Chondrocyte (in vitro differentiated cells): ENCODE measurements around the gene PFDN4. TPM values are rescaled to one million over a fixed set of nuclear protein-coding genes. Genes with fewer than 3 reads are reported as not detected.

ENCODE experiments used
- DNase-seq: peaks from one replicate; pipeline ENCODE4 v3.0.0; 2021; ENCODE audit warnings: mixed read lengths, low spot score
- H3K27ac Mint-ChIP-seq: one replicate; pipeline ENCODE4 v1.8.0; 2021; ENCODE audit warnings: mild to moderate bottlenecking, moderate library complexity, mixed read lengths; ENCODE audit not compliant: unreplicated experiment
- H3K27me3 Mint-ChIP-seq: 2 replicates; pipeline ENCODE4 v1.8.0; 2021; ENCODE audit warnings: low read depth, mixed read lengths
- H3K36me3 Mint-ChIP-seq: 2 replicates; pipeline ENCODE4 v1.8.0; 2021; ENCODE audit warnings: low read depth, mixed read lengths
- H3K4me1 Mint-ChIP-seq: 2 replicates; pipeline ENCODE4 v1.8.0; 2021; ENCODE audit warnings: low read depth, mild to moderate bottlenecking, mixed read lengths
- H3K4me3 Mint-ChIP-seq: one replicate; pipeline ENCODE4 v1.8.0; 2021; ENCODE audit warnings: mild to moderate bottlenecking, moderate library complexity, mixed read lengths; ENCODE audit not compliant: unreplicated experiment
- H3K9me3 Mint-ChIP-seq: 2 replicates; pipeline ENCODE4 v1.8.0; 2021; ENCODE audit warnings: low read depth, mixed read lengths
- total RNA-seq: library from RNA; stranded (reverse); gene quantifications from 3 replicates; pipeline ENCODE4 v1.2.1, GENCODE V29; 2021
- TF ChIP-seq, protein P1 (sequence below): fragments of 200-600 bp; sonication (generic); IDR thresholded peaks from 2 replicates; pipeline ENCODE4 v1.5.0; 2021; ENCODE audit warnings: antibody characterized with exemption, mild to moderate bottlenecking, moderate library complexity

PFDN4 gene
- total RNA-seq, 1 donor from 2014 or later = 18.6 TPM

DNA sequence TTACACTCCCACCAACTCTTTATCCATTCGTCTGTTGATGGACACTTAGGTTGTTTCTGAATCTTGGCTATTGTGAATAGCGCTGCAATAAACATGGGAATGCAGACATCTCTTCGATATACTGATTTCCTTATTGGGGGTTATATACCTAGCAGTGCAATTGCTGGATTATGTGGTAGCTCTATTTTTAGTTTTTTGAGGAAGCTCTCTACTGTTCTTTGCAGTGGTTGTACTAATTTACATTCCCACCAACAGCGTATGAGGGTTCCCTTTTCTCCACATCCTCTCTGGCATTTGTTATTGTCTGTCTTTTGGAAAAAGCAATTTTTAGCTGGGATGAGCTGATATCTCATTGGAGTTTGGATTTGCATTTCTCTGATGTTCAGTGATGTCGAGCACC, 4.6 kb upstream of the PFDN4 start:
- DNase-seq = no peak
- Mint-ChIP-seq H3K9me3 (no peaks in the 10 kb centered on the region), H3K4me3 (no peak overlapping the region), H3K27ac (no peak overlapping the region), H3K36me3 (no peaks in the 10 kb centered on the region), H3K27me3 (peaks cover 4% of the 10 kb centered on the region), H3K4me1 (no peaks in the 10 kb centered on the region)
- TF ChIP-seq, protein P1, sequence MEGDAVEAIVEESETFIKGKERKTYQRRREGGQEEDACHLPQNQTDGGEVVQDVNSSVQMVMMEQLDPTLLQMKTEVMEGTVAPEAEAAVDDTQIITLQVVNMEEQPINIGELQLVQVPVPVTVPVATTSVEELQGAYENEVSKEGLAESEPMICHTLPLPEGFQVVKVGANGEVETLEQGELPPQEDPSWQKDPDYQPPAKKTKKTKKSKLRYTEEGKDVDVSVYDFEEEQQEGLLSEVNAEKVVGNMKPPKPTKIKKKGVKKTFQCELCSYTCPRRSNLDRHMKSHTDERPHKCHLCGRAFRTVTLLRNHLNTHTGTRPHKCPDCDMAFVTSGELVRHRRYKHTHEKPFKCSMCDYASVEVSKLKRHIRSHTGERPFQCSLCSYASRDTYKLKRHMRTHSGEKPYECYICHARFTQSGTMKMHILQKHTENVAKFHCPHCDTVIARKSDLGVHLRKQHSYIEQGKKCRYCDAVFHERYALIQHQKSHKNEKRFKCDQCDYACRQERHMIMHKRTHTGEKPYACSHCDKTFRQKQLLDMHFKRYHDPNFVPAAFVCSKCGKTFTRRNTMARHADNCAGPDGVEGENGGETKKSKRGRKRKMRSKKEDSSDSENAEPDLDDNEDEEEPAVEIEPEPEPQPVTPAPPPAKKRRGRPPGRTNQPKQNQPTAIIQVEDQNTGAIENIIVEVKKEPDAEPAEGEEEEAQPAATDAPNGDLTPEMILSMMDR = no peak

DNA sequence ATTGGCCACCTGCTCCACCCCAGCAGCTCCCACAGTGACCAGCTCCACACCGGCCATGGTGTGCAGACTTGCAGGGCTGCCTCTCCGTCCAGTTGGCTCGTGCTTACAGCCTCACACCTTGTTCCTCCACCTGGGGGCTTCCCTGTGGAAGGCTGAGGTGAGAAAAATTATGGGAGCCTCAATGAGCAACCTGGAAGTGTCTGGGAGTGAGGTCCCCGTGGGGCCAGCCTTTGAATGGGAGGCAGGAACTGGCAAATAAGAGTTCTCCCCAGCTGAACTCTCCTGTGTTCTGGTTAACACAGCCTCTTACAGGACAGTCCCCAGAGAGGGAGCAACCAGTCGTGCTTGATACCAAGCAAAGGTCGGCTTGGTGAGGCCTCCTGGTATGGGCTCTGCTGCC, 3.8 kb upstream of the PFDN4 start:
- Mint-ChIP-seq H3K36me3 (no peaks in the 10 kb centered on the region), H3K27ac (no peak overlapping the region), H3K4me3 (no peak overlapping the region), H3K9me3 (no peaks in the 10 kb centered on the region), H3K4me1 (peaks cover 6% of the 10 kb centered on the region), H3K27me3 (peaks cover 4% of the 10 kb centered on the region)
- DNase-seq = no peak
- TF ChIP-seq, protein P1 = no peak

DNA sequence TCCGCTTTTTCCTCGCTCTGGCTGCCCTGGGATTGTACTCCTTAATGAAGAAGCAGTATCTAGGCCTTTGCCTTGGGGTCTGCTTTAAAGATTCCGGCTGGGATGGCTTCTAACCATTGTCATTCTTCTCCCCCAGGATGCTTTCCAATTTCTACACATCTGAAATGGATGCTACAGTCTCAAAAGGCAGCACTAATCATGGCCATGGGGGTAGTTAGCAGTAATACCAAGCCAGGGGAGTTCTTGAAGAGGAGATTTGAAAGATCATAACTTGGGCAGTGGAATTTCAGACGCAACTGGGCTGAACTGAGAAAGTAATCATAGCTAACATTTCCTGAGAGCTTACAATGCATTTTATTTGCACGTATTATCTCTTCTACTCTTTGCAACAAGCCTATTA, 3.4 kb upstream of the PFDN4 start:
- H3K4me1 Mint-ChIP-seq = peaks cover 10% of the 10 kb centered on the region
- H3K27ac Mint-ChIP-seq = no peak overlapping the region

DNA sequence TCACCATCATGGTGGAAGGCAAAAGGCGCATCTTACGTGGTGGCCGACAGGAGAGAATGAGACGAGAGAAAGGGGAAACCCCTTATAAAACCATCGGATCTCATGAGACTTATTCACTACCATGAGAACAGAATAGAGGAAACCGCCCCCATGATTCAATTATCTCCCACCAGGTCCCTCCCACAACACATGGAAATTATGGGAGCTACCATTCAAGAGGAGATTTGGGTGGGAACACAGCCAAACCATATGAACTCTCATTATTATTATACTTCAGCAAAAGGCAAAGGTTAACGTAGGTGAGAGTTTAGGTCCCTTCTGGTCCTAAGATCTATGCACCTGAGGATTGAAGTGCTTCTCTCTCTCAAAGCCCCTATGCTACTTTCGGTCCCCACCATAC, 2.4 kb upstream of the PFDN4 start:
- Mint-ChIP-seq H3K9me3 (no peaks in the 10 kb centered on the region), H3K4me1 (peaks cover 16% of the 10 kb centered on the region), H3K4me3 (no peak overlapping the region), H3K36me3 (no peaks in the 10 kb centered on the region), H3K27ac (no peak overlapping the region), H3K27me3 (peaks cover 4% of the 10 kb centered on the region)
- TF ChIP-seq, protein P1 = no peak
- no peak for DNase-seq

More for the DNA sequence above, 3.4 kb upstream of the PFDN4 start:
- Mint-ChIP-seq H3K4me3 (no peak overlapping the region), H3K27me3 (peaks cover 4% of the 10 kb centered on the region), H3K9me3 (no peaks in the 10 kb centered on the region), H3K36me3 (no peaks in the 10 kb centered on the region)
- TF ChIP-seq, protein P1 = no peak
- DNase-seq = no peak

DNA sequence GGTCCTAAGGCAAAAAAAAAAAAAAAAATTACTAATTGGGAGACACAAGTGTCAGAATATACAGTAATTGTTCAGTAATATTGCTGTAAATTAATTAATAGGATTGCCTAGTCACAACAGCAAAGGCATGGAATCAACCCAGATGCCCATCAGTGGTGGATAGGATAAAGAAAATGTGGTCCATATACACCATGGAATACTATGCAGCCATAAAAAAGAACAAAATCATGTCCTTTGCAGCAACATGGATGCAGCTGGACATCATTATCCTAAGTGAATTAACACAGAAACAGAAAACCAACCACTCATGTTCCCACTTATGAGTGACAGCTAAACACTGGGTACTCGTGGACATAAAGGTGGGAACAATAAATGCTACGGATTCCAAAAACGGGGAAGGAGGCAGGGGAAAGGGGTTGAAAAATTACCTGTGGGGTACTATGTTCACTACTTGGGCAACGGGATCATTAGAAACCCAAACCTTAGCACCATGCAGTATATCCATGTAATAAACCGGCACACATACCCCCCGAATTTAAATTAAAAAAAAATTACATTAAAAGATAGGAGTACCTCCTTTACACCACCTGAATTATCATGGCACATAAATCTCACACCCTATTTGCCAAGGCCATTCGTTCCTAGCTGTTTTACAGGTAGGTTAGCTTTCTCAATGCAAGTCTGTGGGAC, 689 bp upstream of the PFDN4 start:
- no peak overlapping the region for H3K27ac Mint-ChIP-seq
- DNase-seq = no peak

More for the DNA sequence above, 689 bp upstream of the PFDN4 start:
- TF ChIP-seq, protein P1 = no peak
- Mint-ChIP-seq H3K27me3 (peaks cover 1% of the 10 kb centered on the region), H3K9me3 (no peaks in the 10 kb centered on the region), H3K4me1 (peaks cover 18% of the 10 kb centered on the region), H3K36me3 (no peaks in the 10 kb centered on the region), H3K4me3 (peak overlapping the region; percentile 96)
